NCI-H1694 treated with DMSO at 0.1 percent for 48 hours (cell line): ENCODE results near the gene OXT.
"Not testable (repeated sequence)": the region's sequence is repeated elsewhere in the genome, so short reads cannot be mapped to it uniquely, and the experiment has no call there.

Experiments
- DNase-seq: peaks from one replicate; lab custom pipeline; 2025; lab: John Stamatoyannopoulos, UW

Gene OXT

GRCh38 chr20:3051385-3052019, 19.9 kb upstream of the OXT start:
- DNase-seq = no peak

- no peak for DNase-seq
These were observed 11.9 kb upstream of the OXT start for GRCh38 chr20:3059489-3059888.

GRCh38 chr20:3064119-3064518, 7.3 kb upstream of the OXT start:
- DNase-seq = not testable (repeated sequence)

- DNase-seq = no peak
These were observed 4.0 kb upstream of the OXT start for GRCh38 chr20:3067139-3068014.

- DNase-seq = no peak
These were observed 3.3 kb upstream of the OXT start for GRCh38 chr20:3068075-3068474.

- no peak for DNase-seq
These were observed 2.2 kb upstream of the OXT start for GRCh38 chr20:3068986-3069900.

GRCh38 chr20:3070725-3071124, 695 bp upstream of the OXT start:
- DNase-seq = no peak

GRCh38 chr20:3071266-3071609, 182 bp upstream of the OXT start:
- DNase-seq = no peak

GRCh38 chr20:3072530-3073250, 1.3 kb downstream of the OXT start:
- no peak for DNase-seq

GRCh38 chr20:3073251-3073643, 1.8 kb downstream of the OXT start:
- DNase-seq = not testable (repeated sequence)

GRCh38 chr20:3074812-3075211, 3.4 kb downstream of the OXT start:
- no peak for DNase-seq

- not testable (repeated sequence) for DNase-seq
These were observed 3.9 kb downstream of the OXT start for GRCh38 chr20:3075315-3075714.

GRCh38 chr20:3077618-3078134, 6.3 kb downstream of the OXT start:
- DNase-seq = no peak

- no peak for DNase-seq
These were observed 9.5 kb downstream of the OXT start for GRCh38 chr20:3080939-3081388.

- DNase-seq = no peak
These were observed 10.2 kb downstream of the OXT start for GRCh38 chr20:3081641-3082040.

- DNase-seq = no peak
These were observed 11.0 kb downstream of the OXT start for GRCh38 chr20:3082306-3082951.

GRCh38 chr20:3082955-3083952, 11.8 kb downstream of the OXT start:
- DNase-seq = no peak

- no peak for DNase-seq
These were observed 13.0 kb downstream of the OXT start, which contains the start of gene AVP for GRCh38 chr20:3084283-3084985. Gene AVP (minus strand): TSS chr20:3084724. CDS start chr20:3084674, 50 bp downstream.

- DNase-seq = no peak
These were observed 13.6 kb downstream of the OXT start for GRCh38 chr20:3084986-3085360.
